K562 (cell line): ENCODE results near the gene SLC22A23. TPM values are rescaled to one million over a fixed set of nuclear protein-coding genes. Genes with fewer than 3 reads are reported as not detected.

Experiments used
- ATAC-seq: fragments of 200-7000 bp; cut with Tn5 transposase; 3 replicates; pipeline ENCODE4 v1.9.1; 2020; ENCODE audit warnings: moderate library complexity
- BruUV-seq: library from RNA; stranded (reverse); fragments of 400-500 nt; replicated peaks from 2 replicates; lab custom pipeline; 2021; lab: Mats Ljungman, UMichigan
- CTCF ChIA-PET: fragments of 300-600 bp; formaldehyde crosslinking; extraction: SDS; loops from one replicate; lab custom pipeline; 2021; ENCODE audit warnings: low intra/inter-chr PET ratio; lab: Yijun Ruan, JAX
- POLR2A ChIA-PET: fragments of 300-600, 350-650 bp; sonication (Branson Sonifier 250); formaldehyde crosslinking; extraction: SDS; loops from one replicate; lab custom pipeline; 2021; ENCODE audit warnings: antibody characterized with exemption, inconsistent platforms; lab: Yijun Ruan, JAX
- DNase-seq, 4 experiments: peaks; one replicate each; pipeline versions ENCODE4 v3.0.0 to v3.0.0-alpha.2; 2011 to 2018; ENCODE audit warnings: low spot score in 3 of 4, mixed read lengths in 3 of 4; ENCODE audit errors: extremely low read depth in 1 of 4
- FAIRE-seq: peaks from 2 replicates; lab custom pipeline; 2011; peaks lifted over from hg19 to GRCh38; lab: Jason Lieb, UNC
- H2AFZ ChIP-seq: 2 replicates; pipeline ENCODE4 v1.6.0; 2011; ENCODE audit warnings: low read depth, low read length, control low read depth, inconsistent platforms
- H3K27ac ChIP-seq: fragments of 200-600 bp; 3 replicates; pipeline ENCODE4 v1.8.0; 2011; ENCODE audit warnings: low read depth, mild to moderate bottlenecking, control low read depth, inconsistent platforms, low read length, moderate library complexity, mixed read lengths; ENCODE audit errors: extremely low read depth
- H3K27me3 ChIP-seq, 2 experiments: fragments of 300-600 bp in 1 of 2; 2 replicates in 1 of 2; 3 replicates in 1 of 2; pipeline versions ENCODE4 v1.6.0 to v1.8.0; 2011; ENCODE audit warnings: inconsistent platforms in 2 of 2, low read length in 2 of 2, mild to moderate bottlenecking in 1 of 2, mixed read lengths in 1 of 2, moderate library complexity in 1 of 2; ENCODE audit not compliant: control insufficient read depth in 2 of 2, insufficient read depth in 2 of 2
- H3K36me3 ChIP-seq: fragments of 300-600 bp; 3 replicates; pipeline ENCODE4 v1.8.0; 2011; ENCODE audit warnings: mild to moderate bottlenecking, low read length, inconsistent platforms; ENCODE audit not compliant: control insufficient read depth, insufficient read depth
- H3K4me1 ChIP-seq, 2 experiments: fragments of 200-600 bp in 1 of 2; replicated peaks in 1 of 2; 2 replicates in 1 of 2; 3 replicates in 1 of 2; pipeline versions ENCODE4 v1.5.1 to v1.8.0; 2011; ENCODE audit warnings: inconsistent platforms in 2 of 2, low read length in 2 of 2, mild to moderate bottlenecking in 1 of 2, mixed read lengths in 1 of 2, moderate library complexity in 1 of 2; ENCODE audit not compliant: control insufficient read depth in 2 of 2, insufficient read depth in 2 of 2
- H3K4me2 ChIP-seq: 2 replicates; pipeline ENCODE4 v1.6.1; 2011; ENCODE audit warnings: low read length, control low read depth, inconsistent platforms, mixed read lengths; ENCODE audit not compliant: insufficient read depth
- H3K4me3 ChIP-seq: fragments of 200-600 bp; sonication (generic), shearing (Covaris generic); 2 replicates; pipeline ENCODE4 v1.5.1; 2016; ENCODE audit warnings: control low read depth, inconsistent platforms
- H3K79me2 ChIP-seq: fragments of 200-600 bp; 3 replicates; pipeline ENCODE4 v1.8.0; 2011; ENCODE audit warnings: low read length, inconsistent platforms; ENCODE audit not compliant: control insufficient read depth, insufficient read depth
- H3K9ac ChIP-seq, 2 experiments: 2 replicates each; pipeline versions ENCODE4 v1.6.0 to v1.6.1; 2011; ENCODE audit warnings: low read depth in 2 of 2, low read length in 2 of 2, control low read depth in 1 of 2, inconsistent platforms in 1 of 2, mild to moderate bottlenecking in 1 of 2, mixed read lengths in 1 of 2; ENCODE audit not compliant: insufficient read depth in 1 of 2
- H3K9me1 ChIP-seq: one replicate; pipeline ENCODE4 v1.6.0; 2011; ENCODE audit warnings: inconsistent platforms, mild to moderate bottlenecking, low read length, moderate library complexity; ENCODE audit not compliant: control insufficient read depth, insufficient read depth
- H3K9me3 ChIP-seq: replicated peaks from 2 replicates; pipeline ENCODE4 v1.5.1; 2011; ENCODE audit warnings: low read depth, low read length, inconsistent platforms; ENCODE audit not compliant: control insufficient read depth, insufficient read depth
- H4K20me1 ChIP-seq: replicated peaks from 2 replicates; pipeline ENCODE4 v1.6.1; 2011; ENCODE audit warnings: low read length, inconsistent platforms, mixed read lengths; ENCODE audit not compliant: control insufficient read depth, insufficient read depth
- BRF1 ChIP-seq: IDR thresholded peaks from 3 replicates; pipeline ENCODE4 v1.6.1; 2011; ENCODE audit warnings: borderline replicate concordance, mild to moderate bottlenecking; ENCODE audit not compliant: insufficient read length; ENCODE audit errors: extremely low read depth
- FOXJ3 ChIP-seq: sonication (generic); formaldehyde crosslinking; IDR thresholded peaks from 2 replicates; pipeline ENCODE4 v1.4.0; 2020; ENCODE audit warnings: mild to moderate bottlenecking, missing genetic modification reagents
- NFE2 ChIP-seq: IDR thresholded peaks from 2 replicates; pipeline ENCODE4 v1.6.1; 2014; ENCODE audit warnings: antibody characterized with exemption, low read depth
- NR1H2 ChIP-seq: sonication (generic); formaldehyde crosslinking; IDR thresholded peaks from 2 replicates; pipeline ENCODE4 v1.4.0; 2020; ENCODE audit warnings: mild to moderate bottlenecking, missing genetic modification reagents
- NR2C1 ChIP-seq, 2 experiments: fragments of 450-650 bp; IDR thresholded peaks; 2 replicates each; pipeline ENCODE4 v1.6.1; 2017; ENCODE audit warnings: mild to moderate bottlenecking in 2 of 2, antibody characterized with exemption in 1 of 2, inconsistent platforms in 1 of 2, missing compliant biosample characterization in 1 of 2, missing genetic modification characterization in 1 of 2
- SOX6 ChIP-seq: fragments of 450-650 bp; IDR thresholded peaks from 2 replicates; pipeline ENCODE4 v1.6.1; 2014; ENCODE audit warnings: mild to moderate bottlenecking
- TAF7 ChIP-seq: fragments of 450-650 bp; IDR thresholded peaks from 2 replicates; pipeline ENCODE4 v1.6.1; 2016; ENCODE audit warnings: missing genetic modification characterization, missing compliant biosample characterization
- U2AF2 ChIP-seq: fragments of 200-400 bp; formaldehyde crosslinking; optimal IDR thresholded peaks from 2 replicates; pipeline ENCODE3; 2017; ENCODE audit warnings: low read depth, mild to moderate bottlenecking, low read length
- ZBTB7A ChIP-seq: IDR thresholded peaks from 2 replicates; pipeline ENCODE4 v1.6.1; 2011; ENCODE audit warnings: low read depth, mild to moderate bottlenecking, low read length, moderate library complexity, borderline replicate concordance; ENCODE audit not compliant: control insufficient read depth
- WGBS: fragments of 100-300 bp; shearing (Covaris generic); methylation state at CpG from one replicate; pipeline ENCODE4 v1.1.6; 2016; ENCODE audit warnings: low coverage, mixed read lengths; ENCODE audit not compliant: insufficient coverage; ENCODE audit errors: missing lambda C conversion rate; 5-methylcytosine and 5-hydroxymethylcytosine counted together
- in situ Hi-C: fragments of 300-500 bp; cut with MboI; formaldehyde crosslinking; loops from 4 replicates; pipeline ENCODE4 v1.15.0; 2018; ENCODE audit warnings: inconsistent platforms, mixed read lengths
- intact Hi-C: fragments of 100-400 bp; cut with micrococcal nuclease; formaldehyde crosslinking; loops from 2 replicates; pipeline ENCODE4 v1.14.2; 2022
- polyA plus RNA-seq, 8 experiments: library from polyadenylated mRNA; depleted of rRNA in 4 of 8; stranded (reverse) in 5 of 8; unstranded in 3 of 8; fragments of >200 nt; fragmentation: Nextera tagmentation in 2 of 8; fragmentation: Illumina TruSeq in 1 of 8; extraction: Ambion mirVana in 2 of 8; extraction: Trizol in 1 of 8; gene quantifications; 2 replicates each; pipeline versions ENCODE4 v1.2.1 to v1.2.3, GENCODE V29; 2011 to 2014; ENCODE audit warnings: inconsistent platforms in 1 of 8, missing spikeins in 1 of 8
- total RNA-seq, 7 experiments: library from RNA; depleted of rRNA in 6 of 7; stranded (reverse); fragments of >200 nt in 6 of 7; fragmentation: Illumina TruSeq in 2 of 7; extraction: Trizol in 2 of 7; gene quantifications; 2 replicates each; pipeline versions ENCODE4 v1.2.1 to v1.2.3, GENCODE V29; 2011 to 2021; ENCODE audit warnings: low replicate concordance in 1 of 7
- TF ChIP-seq, protein P1 (sequence below): sonication (generic); formaldehyde crosslinking; IDR thresholded peaks from 2 replicates; pipeline ENCODE4 v1.8.1; 2023; ENCODE audit warnings: mild to moderate bottlenecking, missing genetic modification reagents, moderate library complexity
- TF ChIP-seq, protein P2 (sequence below): fragments of 450-650 bp; IDR thresholded peaks from 2 replicates; pipeline ENCODE4 v1.6.1; 2016
- TF ChIP-seq, protein P3 (sequence below): fragments of 150-350 bp; IDR thresholded peaks from 2 replicates; pipeline ENCODE4 v1.6.1; 2014; ENCODE audit warnings: low read depth, mild to moderate bottlenecking, low read length, borderline replicate concordance
- TF ChIP-seq, protein P4 (sequence below): IDR thresholded peaks from 2 replicates; pipeline ENCODE4 v1.6.1; 2016; ENCODE audit warnings: missing genetic modification characterization, missing compliant biosample characterization

Gene SLC22A23
- total and polyA plus RNA-seq, 9 of the 15 experiments (the other 6 are each of a cell fraction or from before 2014, with no cell fraction given): 0.30 to 8.7 (median 2.5) TPM

DNA sequence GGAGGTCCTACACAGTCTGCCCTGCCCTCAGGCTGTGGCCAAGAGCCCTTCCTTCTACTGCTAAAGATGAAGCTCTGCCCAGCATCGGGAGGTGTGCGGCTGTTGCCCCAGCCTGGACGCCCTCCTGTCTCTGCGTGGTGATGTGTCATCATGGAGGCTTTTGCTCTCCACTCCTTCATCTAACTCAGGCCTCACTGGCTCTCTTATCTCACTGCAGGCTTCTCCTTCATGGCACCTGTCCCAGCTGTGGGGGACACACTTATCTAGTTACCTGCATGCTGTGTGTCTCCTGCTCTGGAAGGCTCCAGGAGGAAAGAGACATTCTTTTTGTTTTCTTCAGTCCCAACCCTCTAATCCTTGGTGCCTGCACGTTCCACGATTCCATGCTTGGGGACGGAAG is 109.0 kb downstream of the SLC22A23 start (continued):
- TF ChIP-seq, protein P1, sequence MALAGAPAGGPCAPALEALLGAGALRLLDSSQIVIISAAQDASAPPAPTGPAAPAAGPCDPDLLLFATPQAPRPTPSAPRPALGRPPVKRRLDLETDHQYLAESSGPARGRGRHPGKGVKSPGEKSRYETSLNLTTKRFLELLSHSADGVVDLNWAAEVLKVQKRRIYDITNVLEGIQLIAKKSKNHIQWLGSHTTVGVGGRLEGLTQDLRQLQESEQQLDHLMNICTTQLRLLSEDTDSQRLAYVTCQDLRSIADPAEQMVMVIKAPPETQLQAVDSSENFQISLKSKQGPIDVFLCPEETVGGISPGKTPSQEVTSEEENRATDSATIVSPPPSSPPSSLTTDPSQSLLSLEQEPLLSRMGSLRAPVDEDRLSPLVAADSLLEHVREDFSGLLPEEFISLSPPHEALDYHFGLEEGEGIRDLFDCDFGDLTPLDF: no peak
- 0 out of 2 replicates have a peak, but pooled peaks have one; percentile 26 for TF ChIP-seq SOX6
- TF ChIP-seq, protein P2, sequence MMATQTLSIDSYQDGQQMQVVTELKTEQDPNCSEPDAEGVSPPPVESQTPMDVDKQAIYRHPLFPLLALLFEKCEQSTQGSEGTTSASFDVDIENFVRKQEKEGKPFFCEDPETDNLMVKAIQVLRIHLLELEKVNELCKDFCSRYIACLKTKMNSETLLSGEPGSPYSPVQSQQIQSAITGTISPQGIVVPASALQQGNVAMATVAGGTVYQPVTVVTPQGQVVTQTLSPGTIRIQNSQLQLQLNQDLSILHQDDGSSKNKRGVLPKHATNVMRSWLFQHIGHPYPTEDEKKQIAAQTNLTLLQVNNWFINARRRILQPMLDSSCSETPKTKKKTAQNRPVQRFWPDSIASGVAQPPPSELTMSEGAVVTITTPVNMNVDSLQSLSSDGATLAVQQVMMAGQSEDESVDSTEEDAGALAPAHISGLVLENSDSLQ: peak; percentile 14; the same call in 1 of the 2 replicates

DNA sequence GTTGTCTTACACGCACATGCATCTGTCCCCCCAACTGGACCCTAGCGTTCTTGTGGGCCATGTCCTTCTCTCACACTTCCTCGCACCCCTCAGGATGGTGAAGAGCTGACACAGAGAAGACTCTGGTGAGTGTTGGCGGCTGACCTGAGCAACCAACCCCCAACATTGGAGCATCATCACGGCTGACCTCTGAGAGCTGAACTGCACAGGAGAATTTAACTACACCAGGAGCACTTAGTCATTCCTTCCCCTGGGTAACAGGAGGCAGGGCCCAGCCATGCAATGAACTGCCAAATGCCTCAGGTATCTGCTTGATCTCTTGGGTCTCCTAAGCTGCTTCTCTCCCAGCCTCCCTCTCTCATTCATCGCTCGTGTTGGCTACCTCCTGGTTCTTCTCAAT is 109.6 kb downstream of the SLC22A23 start:
- CTCF ChIA-PET: no interaction called here
- no peaks in the 10 kb centered on the region for H3K27me3 ChIP-seq
- peaks cover 46 to 55% of the 10 kb centered on the region in 2 experiments for H3K4me1 ChIP-seq
- intact Hi-C loops (no loop called here), in situ Hi-C loops (no loop called here)
- DNase-seq: peak; percentile 32 to 70 (median 50)
- peak overlapping the region; percentile 19; the same call in 1 of the 2 replicates for H3K4me2 ChIP-seq
- peak overlapping the region; percentile 19; the same call in 2 of the 3 replicates for H3K27ac ChIP-seq
- no peaks in the 10 kb centered on the region for H4K20me1 ChIP-seq
- POLR2A ChIA-PET: interaction anchor here (0.6 to 1.4 kb wide), 5 partner anchors 8 to 29 kb away, joined by 3 to 4 read pairs (median 3); no protein-coding TSS in a partner anchor
- WGBS: 60% methylated on average over 7 of the region's 7 CpGs
- FAIRE-seq: peak; percentile 74
- 0 out of 4 replicates have a peak overlapping the region, but pooled peaks of 1 of the 2 experiments have one; percentile 9 for H3K9ac ChIP-seq
- no peaks in the 10 kb centered on the region for H3K9me1 ChIP-seq
- H2AFZ ChIP-seq: 0 out of 2 replicates have a peak overlapping the region, but pooled peaks have one; percentile 11
- no peaks in the 10 kb centered on the region for H3K79me2 ChIP-seq
- no TSS peak for BruUV-seq
- H3K36me3 ChIP-seq: no peaks in the 10 kb centered on the region
- no peak overlapping the region for H3K4me3 ChIP-seq
- H3K9me3 ChIP-seq: no peaks in the 10 kb centered on the region
- peak; percentile 68 for ATAC-seq
- 0 out of 2 replicates have a peak, but pooled peaks have one; percentile 26 for TF ChIP-seq ZBTB7A
- TF ChIP-seq NR1H2 (CRISPR knock-in tag): no peak
- no peak for TF ChIP-seq FOXJ3 (CRISPR knock-in tag)
- TF ChIP-seq, protein P3, sequence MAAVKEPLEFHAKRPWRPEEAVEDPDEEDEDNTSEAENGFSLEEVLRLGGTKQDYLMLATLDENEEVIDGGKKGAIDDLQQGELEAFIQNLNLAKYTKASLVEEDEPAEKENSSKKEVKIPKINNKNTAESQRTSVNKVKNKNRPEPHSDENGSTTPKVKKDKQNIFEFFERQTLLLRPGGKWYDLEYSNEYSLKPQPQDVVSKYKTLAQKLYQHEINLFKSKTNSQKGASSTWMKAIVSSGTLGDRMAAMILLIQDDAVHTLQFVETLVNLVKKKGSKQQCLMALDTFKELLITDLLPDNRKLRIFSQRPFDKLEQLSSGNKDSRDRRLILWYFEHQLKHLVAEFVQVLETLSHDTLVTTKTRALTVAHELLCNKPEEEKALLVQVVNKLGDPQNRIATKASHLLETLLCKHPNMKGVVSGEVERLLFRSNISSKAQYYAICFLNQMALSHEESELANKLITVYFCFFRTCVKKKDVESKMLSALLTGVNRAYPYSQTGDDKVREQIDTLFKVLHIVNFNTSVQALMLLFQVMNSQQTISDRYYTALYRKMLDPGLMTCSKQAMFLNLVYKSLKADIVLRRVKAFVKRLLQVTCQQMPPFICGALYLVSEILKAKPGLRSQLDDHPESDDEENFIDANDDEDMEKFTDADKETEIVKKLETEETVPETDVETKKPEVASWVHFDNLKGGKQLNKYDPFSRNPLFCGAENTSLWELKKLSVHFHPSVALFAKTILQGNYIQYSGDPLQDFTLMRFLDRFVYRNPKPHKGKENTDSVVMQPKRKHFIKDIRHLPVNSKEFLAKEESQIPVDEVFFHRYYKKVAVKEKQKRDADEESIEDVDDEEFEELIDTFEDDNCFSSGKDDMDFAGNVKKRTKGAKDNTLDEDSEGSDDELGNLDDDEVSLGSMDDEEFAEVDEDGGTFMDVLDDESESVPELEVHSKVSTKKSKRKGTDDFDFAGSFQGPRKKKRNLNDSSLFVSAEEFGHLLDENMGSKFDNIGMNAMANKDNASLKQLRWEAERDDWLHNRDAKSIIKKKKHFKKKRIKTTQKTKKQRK: no peak
- no peak for TF ChIP-seq BRF1
- peak; percentile 58 for TF ChIP-seq NFE2
- TF ChIP-seq NR2C1 (IDR thresholded peaks at IDR 0.05): peak; percentile 76
- peak; percentile 77 for TF ChIP-seq NR2C1 (tag; IDR thresholded peaks at IDR 0.05)
- no peak for TF ChIP-seq TAF7 (tag)
- no peak for TF ChIP-seq U2AF2
- TF ChIP-seq, protein P4, sequence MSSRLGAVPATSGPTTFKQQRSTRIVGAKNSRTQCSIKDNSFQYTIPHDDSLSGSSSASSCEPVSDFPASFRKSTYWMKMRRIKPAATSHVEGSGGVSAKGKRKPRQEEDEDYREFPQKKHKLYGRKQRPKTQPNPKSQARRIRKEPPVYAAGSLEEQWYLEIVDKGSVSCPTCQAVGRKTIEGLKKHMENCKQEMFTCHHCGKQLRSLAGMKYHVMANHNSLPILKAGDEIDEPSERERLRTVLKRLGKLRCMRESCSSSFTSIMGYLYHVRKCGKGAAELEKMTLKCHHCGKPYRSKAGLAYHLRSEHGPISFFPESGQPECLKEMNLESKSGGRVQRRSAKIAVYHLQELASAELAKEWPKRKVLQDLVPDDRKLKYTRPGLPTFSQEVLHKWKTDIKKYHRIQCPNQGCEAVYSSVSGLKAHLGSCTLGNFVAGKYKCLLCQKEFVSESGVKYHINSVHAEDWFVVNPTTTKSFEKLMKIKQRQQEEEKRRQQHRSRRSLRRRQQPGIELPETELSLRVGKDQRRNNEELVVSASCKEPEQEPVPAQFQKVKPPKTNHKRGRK (tag): no peak
